A549 (cell line): ENCODE measurements around the gene SAMD3. TPM values are rescaled to one million over a fixed set of nuclear protein-coding genes. Genes with fewer than 3 reads are reported as not detected.

Experiments used
- ATAC-seq, 2 experiments: fragments of 200-7000 bp in 1 of 2; fragments of >200 bp in 1 of 2; cut with Nextera tagmentation in 1 of 2; cut with Tn5 transposase in 1 of 2; 3 replicates each; pipeline versions ENCODE4 v1.8.0 to v1.9.1; 2018 to 2020; ENCODE audit warnings: mild to moderate bottlenecking in 1 of 2, moderate library complexity in 1 of 2
- CTCF ChIA-PET: fragments of 300-600 bp; sonication (Branson Sonifier 250); formaldehyde crosslinking; extraction: SDS; loops from one replicate; lab custom pipeline; 2021; ENCODE audit warnings: antibody characterized with exemption, inconsistent platforms; lab: Yijun Ruan, JAX
- POLR2A ChIA-PET: fragments of 350-600 bp; formaldehyde crosslinking; extraction: SDS; loops from one replicate; lab custom pipeline; 2021; ENCODE audit warnings: antibody characterized with exemption, inconsistent platforms; lab: Yijun Ruan, JAX
- DNase-seq, 2 experiments: peaks; one replicate each; pipeline versions ENCODE4 v3.0.0 to v3.0.0-alpha.2; 2011 to 2016; ENCODE audit warnings: low read depth in 1 of 2, low spot score in 1 of 2
- FAIRE-seq: peaks from 2 replicates; lab custom pipeline; 2011; peaks lifted over from hg19 to GRCh38; lab: Jason Lieb, UNC
- H3K27ac ChIP-seq, 2 experiments: fragments of >200 bp; sonication (Bioruptor Twin); formaldehyde crosslinking; 3 replicates each; pipeline ENCODE4 v1.5.1; 2016 to 2017
- H3K4me1 ChIP-seq: fragments of >200 bp; sonication (Bioruptor Twin); formaldehyde crosslinking; 3 replicates; pipeline ENCODE4 v1.6.1; 2016
- H3K4me2 ChIP-seq: fragments of >200 bp; sonication (Bioruptor Twin); formaldehyde crosslinking; 3 replicates; pipeline ENCODE4 v1.6.1; 2016
- H3K4me3 ChIP-seq: fragments of >200 bp; sonication (Bioruptor Twin); formaldehyde crosslinking; 3 replicates; pipeline ENCODE4 v1.5.1; 2016
- H3K9me3 ChIP-seq: fragments of >200 bp; sonication (Bioruptor Twin); formaldehyde crosslinking; 3 replicates; pipeline ENCODE4 v1.6.1; 2016
- CBX2 ChIP-seq: fragments of 200-600 bp; sonication (generic); IDR thresholded peaks from 2 replicates; pipeline ENCODE4 v1.6.1; 2016; ENCODE audit warnings: low read depth, mild to moderate bottlenecking, borderline replicate concordance
- CEBPB ChIP-seq, 2 experiments: fragments of >200 bp in 1 of 2; sonication (Bioruptor Twin) in 1 of 2; formaldehyde crosslinking in 1 of 2; IDR thresholded peaks; 2 replicates each; pipeline ENCODE4 v1.6.1; 2012 to 2016
- CHD4 ChIP-seq: fragments of 200-600 bp; sonication (generic); IDR thresholded peaks from 2 replicates; pipeline ENCODE4 v1.6.1; 2016; ENCODE audit warnings: antibody characterized with exemption, mild to moderate bottlenecking, borderline replicate concordance
- EHF ChIP-seq: fragments of 250-450 bp; sonication (Bioruptor Pico); IDR thresholded peaks from 2 replicates; pipeline ENCODE4 v1.5.0; 2020; ENCODE audit warnings: mild to moderate bottlenecking
- EHMT2 ChIP-seq: fragments of 200-600 bp; sonication (generic); IDR thresholded peaks from 2 replicates; pipeline ENCODE4 v1.6.1; 2016; ENCODE audit warnings: antibody characterized with exemption, low read depth, mild to moderate bottlenecking, moderate library complexity
- ESRRA ChIP-seq: fragments of 150-350 bp; IDR thresholded peaks from 2 replicates; pipeline ENCODE4 v1.6.1; 2014; ENCODE audit warnings: mild to moderate bottlenecking, low read length, borderline replicate concordance
- GATA3 ChIP-seq: IDR thresholded peaks from 2 replicates; pipeline ENCODE4 v1.6.1; 2012; ENCODE audit warnings: borderline replicate concordance
- HEYL ChIP-seq: fragments of 250-450 bp; sonication (Bioruptor Pico); IDR thresholded peaks from 2 replicates; pipeline ENCODE4 v1.8.0; 2021; ENCODE audit warnings: mild to moderate bottlenecking, moderate library complexity
- JUN ChIP-seq, 2 experiments: fragments of >200 bp; sonication (Bioruptor Twin); formaldehyde crosslinking; IDR thresholded peaks; 2 replicates in 1 of 2; 3 replicates in 1 of 2; pipeline ENCODE4 v1.6.1; 2016 to 2017
- KDM1A ChIP-seq: fragments of 200-600 bp; sonication (generic); IDR thresholded peaks from 2 replicates; pipeline ENCODE4 v1.6.1; 2016; ENCODE audit warnings: low read depth, mild to moderate bottlenecking
- MAFK ChIP-seq: fragments of 450-650 bp; IDR thresholded peaks from 2 replicates; pipeline ENCODE4 v1.6.1; 2014; ENCODE audit not compliant: partially characterized antibody
- NPAS2 ChIP-seq: fragments of 250-450 bp; sonication (Bioruptor Pico); IDR thresholded peaks from 2 replicates; pipeline ENCODE4 v1.8.0; 2022; ENCODE audit warnings: mild to moderate bottlenecking, moderate library complexity, borderline replicate concordance
- RCOR1 ChIP-seq: fragments of 150-350 bp; IDR thresholded peaks from 2 replicates; pipeline ENCODE4 v1.6.1; 2014; ENCODE audit warnings: antibody characterized with exemption, low read length, low read depth
- ZC3H11A ChIP-seq: fragments of 450-650 bp; IDR thresholded peaks from 2 replicates; pipeline ENCODE4 v1.6.1; 2014; ENCODE audit warnings: antibody characterized with exemption, mild to moderate bottlenecking
- ZFP36 ChIP-seq: fragments of 450-650 bp; IDR thresholded peaks from 2 replicates; pipeline ENCODE4 v1.6.1; 2014; ENCODE audit warnings: borderline replicate concordance; ENCODE audit not compliant: partially characterized antibody
- WGBS: methylation state at CpG from one replicate; pipeline ENCODE4 v1.1.6; 2017; ENCODE audit errors: missing lambda C conversion rate; 5-methylcytosine and 5-hydroxymethylcytosine counted together
- polyA plus RNA-seq, 4 experiments: library from polyadenylated mRNA; depleted of rRNA in 3 of 4; stranded (reverse); fragments of >200 nt; fragmentation: RNase III in 1 of 4; extraction: RNeasy Plus Mini Kit Qiagen cat#74134 plus additional on column Dnase treatment in 1 of 4; gene quantifications; 2 replicates in 3 of 4; 3 replicates in 1 of 4; pipeline ENCODE4 v1.2.3, GENCODE V29; 2011 to 2017
- TF ChIP-seq, protein P1 (sequence below): IDR thresholded peaks from 2 replicates; pipeline ENCODE4 v1.6.1; 2012
- TF ChIP-seq, protein P2 (sequence below): fragments of >200 bp; sonication (Bioruptor Twin); formaldehyde crosslinking; IDR thresholded peaks from 3 replicates; pipeline ENCODE4 v1.6.1; 2016
- TF ChIP-seq, protein P3 (sequence below): IDR thresholded peaks from 2 replicates; pipeline ENCODE4 v1.6.1; 2012
- TF ChIP-seq, protein P4 (sequence below): fragments of 150-350 bp; IDR thresholded peaks from 2 replicates; pipeline ENCODE4 v1.6.1; 2014; ENCODE audit warnings: low read depth, mild to moderate bottlenecking, low read length

Gene SAMD3
- polyA plus RNA-seq, 2 of the 4 experiments (the other 2 are of a cell fraction), result not detected

DNA sequence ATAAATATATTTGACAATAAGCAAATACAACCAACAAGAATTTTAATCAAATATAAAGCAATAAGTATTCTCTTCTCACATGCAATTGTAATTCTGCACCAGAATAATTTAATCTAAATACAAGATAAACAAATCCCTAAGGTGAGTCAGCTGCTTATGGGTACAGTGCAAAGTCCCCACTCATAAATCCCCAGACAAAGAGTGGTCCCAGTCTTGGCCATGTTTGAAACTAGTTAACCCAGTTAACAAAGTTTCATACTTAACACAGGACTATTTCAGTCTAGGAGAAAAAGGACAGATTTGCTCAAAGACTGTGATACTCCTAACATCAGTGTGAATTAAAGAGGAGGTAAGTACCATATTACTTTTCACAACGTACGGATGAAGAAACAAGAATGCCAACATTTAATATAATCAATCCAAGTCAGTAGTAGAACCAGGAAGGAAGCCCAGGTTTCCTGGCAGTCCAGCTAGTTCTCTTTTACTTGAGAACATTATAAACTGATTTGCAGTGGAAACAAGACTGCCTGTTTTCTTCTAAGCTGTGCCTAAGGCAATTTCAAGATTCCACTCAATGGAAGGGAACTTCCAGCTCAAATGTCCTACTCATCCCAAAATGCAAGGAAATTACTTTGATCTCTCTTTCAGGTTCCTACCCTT lies 10.4 kb downstream of the SAMD3 start:
- ChIA-PET CTCF (no interaction called here), POLR2A (no interaction called here)
- H3K4me2 ChIP-seq, result no peak overlapping the region
- no peak for DNase-seq
- ATAC-seq, result no peak
- no peak overlapping the region for H3K27ac ChIP-seq
- H3K4me3 ChIP-seq, result no peak overlapping the region
- WGBS, result 20% methylated on average over 2 of the region's 2 CpGs
- H3K9me3 ChIP-seq, result no peaks in the 10 kb centered on the region
- no peaks in the 10 kb centered on the region for H3K4me1 ChIP-seq
- no peak for FAIRE-seq
- TF ChIP-seq CBX2 (no peak), NPAS2 (CRISPR knock-in tag) (no peak), ZFP36 (no peak), JUN (IDR thresholded peaks at IDR 0.05) (no peak), GATA3 (no peak), ZC3H11A (no peak), RCOR1 (no peak), HEYL (CRISPR knock-in tag) (no peak), KDM1A (no peak), MAFK (no peak), CEBPB (IDR thresholded peaks at IDR 0.05) (no peak), EHMT2 (no peak)
- TF ChIP-seq, protein P1, sequence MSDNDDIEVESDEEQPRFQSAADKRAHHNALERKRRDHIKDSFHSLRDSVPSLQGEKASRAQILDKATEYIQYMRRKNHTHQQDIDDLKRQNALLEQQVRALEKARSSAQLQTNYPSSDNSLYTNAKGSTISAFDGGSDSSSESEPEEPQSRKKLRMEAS, result no peak
- TF ChIP-seq, protein P2, sequence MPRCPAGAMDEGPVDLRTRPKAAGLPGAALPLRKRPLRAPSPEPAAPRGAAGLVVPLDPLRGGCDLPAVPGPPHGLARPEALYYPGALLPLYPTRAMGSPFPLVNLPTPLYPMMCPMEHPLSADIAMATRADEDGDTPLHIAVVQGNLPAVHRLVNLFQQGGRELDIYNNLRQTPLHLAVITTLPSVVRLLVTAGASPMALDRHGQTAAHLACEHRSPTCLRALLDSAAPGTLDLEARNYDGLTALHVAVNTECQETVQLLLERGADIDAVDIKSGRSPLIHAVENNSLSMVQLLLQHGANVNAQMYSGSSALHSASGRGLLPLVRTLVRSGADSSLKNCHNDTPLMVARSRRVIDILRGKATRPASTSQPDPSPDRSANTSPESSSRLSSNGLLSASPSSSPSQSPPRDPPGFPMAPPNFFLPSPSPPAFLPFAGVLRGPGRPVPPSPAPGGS, result no peak
- TF ChIP-seq, protein P3, sequence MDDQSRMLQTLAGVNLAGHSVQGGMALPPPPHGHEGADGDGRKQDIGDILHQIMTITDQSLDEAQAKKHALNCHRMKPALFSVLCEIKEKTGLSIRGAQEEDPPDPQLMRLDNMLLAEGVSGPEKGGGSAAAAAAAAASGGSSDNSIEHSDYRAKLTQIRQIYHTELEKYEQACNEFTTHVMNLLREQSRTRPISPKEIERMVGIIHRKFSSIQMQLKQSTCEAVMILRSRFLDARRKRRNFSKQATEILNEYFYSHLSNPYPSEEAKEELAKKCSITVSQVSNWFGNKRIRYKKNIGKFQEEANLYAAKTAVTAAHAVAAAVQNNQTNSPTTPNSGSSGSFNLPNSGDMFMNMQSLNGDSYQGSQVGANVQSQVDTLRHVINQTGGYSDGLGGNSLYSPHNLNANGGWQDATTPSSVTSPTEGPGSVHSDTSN, result no peak

DNA sequence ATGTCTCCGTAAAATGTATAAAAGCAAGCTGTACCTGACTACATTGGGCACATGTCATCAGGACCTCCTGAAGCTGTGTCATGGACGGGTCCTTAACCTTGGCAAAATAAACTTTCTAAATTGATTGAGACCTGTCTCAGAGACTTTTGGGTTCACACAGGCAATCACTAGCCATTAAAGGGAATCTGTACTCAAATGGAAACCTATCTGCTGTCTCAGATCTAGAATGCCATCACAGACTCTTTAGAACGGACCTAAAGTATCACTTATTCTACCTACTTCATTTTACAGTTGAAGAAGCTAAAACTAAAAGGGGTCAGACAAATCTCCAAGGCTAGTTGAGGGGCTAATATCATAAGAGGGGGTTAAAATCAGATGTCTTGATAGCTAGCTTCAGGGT lies 11.1 kb downstream of the SAMD3 start:
- H3K4me1 ChIP-seq, result no peaks in the 10 kb centered on the region
- no peak overlapping the region for H3K4me3 ChIP-seq
- CTCF ChIA-PET, result no interaction called here
- 24% methylated on average over 3 of the region's 3 CpGs for WGBS
- DNase-seq (no peak), FAIRE-seq (no peak), ATAC-seq (no peak)
- H3K9me3 ChIP-seq, result no peaks in the 10 kb centered on the region
- H3K4me2 ChIP-seq, result no peak overlapping the region
- no peak for TF ChIP-seq EHF
- TF ChIP-seq CHD4, result no peak
- TF ChIP-seq, protein P2, result no peak
- TF ChIP-seq CBX2, result no peak
- TF ChIP-seq, protein P4, sequence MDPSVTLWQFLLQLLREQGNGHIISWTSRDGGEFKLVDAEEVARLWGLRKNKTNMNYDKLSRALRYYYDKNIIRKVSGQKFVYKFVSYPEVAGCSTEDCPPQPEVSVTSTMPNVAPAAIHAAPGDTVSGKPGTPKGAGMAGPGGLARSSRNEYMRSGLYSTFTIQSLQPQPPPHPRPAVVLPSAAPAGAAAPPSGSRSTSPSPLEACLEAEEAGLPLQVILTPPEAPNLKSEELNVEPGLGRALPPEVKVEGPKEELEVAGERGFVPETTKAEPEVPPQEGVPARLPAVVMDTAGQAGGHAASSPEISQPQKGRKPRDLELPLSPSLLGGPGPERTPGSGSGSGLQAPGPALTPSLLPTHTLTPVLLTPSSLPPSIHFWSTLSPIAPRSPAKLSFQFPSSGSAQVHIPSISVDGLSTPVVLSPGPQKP, result no peak
- no peak for TF ChIP-seq ESRRA
- TF ChIP-seq, all 56 proteins: peak for 0
- POLR2A ChIA-PET, result no interaction called here
- no peak overlapping the region for H3K27ac ChIP-seq
